Fibroblast of lung (primary cell): Measurements from ENCODE around the gene CCIN.

ENCODE experiments used
- CTCF ChIP-seq, 2 donors: IDR thresholded peaks in 1 of 2; conservative IDR thresholded peaks in 1 of 2; 1 replicate in 1 of 2; 2 replicates in 1 of 2; pipeline ENCODE4 v1.5.1; 2011 to 2012; ENCODE audit warnings: low read length in 2 of 2, control low read depth in 1 of 2, inconsistent platforms in 1 of 2, low read depth in 1 of 2, mild to moderate bottlenecking in 1 of 2
- EZH2 ChIP-seq: IDR thresholded peaks from 2 replicates; pipeline ENCODE4 v1.5.1; 2012; ENCODE audit warnings: low read length, control low read depth, mild to moderate bottlenecking; ENCODE audit errors: missing control alignments

- TF ChIP-seq CTCF (conservative IDR thresholded peaks at IDR 0.05 in 1 of 2, IDR thresholded peaks at IDR 0.05 in 1 of 2; ENCODE audit: low read depth in 1 of 2, low read length in 2 of 2): no peak
- no peak for TF ChIP-seq EZH2
These were observed 15.4 kb upstream of the CCIN start for GRCh38 chr9:36153746-36154145.
